ENCODE measurements around the gene SH2B3. TPM values are rescaled to one million over a fixed set of nuclear protein-coding genes. Genes with fewer than 3 reads are reported as not detected.

The SH2B3 gene
- total RNA-seq, 1 experiment from 2014 or later: 40.3 TPM

- H2BK12ac ChIP-seq (ENCODE audit: insufficient read length, low read depth, low read length): no peak overlapping the region
- no peak overlapping the region for H2AFZ ChIP-seq (ENCODE audit: low read length)
- no peaks in the 10 kb centered on the region for H3K23me2 ChIP-seq (ENCODE audit: insufficient read length, low read depth, low read length, poor library complexity, severe bottlenecking)
- H3K27ac ChIP-seq (ENCODE audit: insufficient read length, low read depth, low read length): no peak overlapping the region
- Mint-ChIP-seq H3K27ac (no peak overlapping the region; a peak in 1 of 7 replicates), H3K27me3 (ENCODE audit: low read depth) (no peaks in the 10 kb centered on the region), H3K4me1 (no peaks in the 10 kb centered on the region), H3K36me3 (ENCODE audit: insufficient read depth in 1 of 3, low read depth in 3 of 3) (peaks cover 39 to 83% (median 65%) of the 10 kb centered on the region in 3 experiments; a peak in 6 of 7 replicates), H3K9me3 (no peaks in the 10 kb centered on the region), H3K4me3 (no peak overlapping the region)
- no peaks in the 10 kb centered on the region for H3K79me2 ChIP-seq (ENCODE audit: insufficient read depth, low read length)
- TF ChIP-seq CTCF (conservative IDR thresholded peaks at IDR 0.05): peak; percentile 86
- H2BK20ac ChIP-seq (ENCODE audit: low read depth, low read length, poor library complexity, severe bottlenecking): no peak overlapping the region
- no peak overlapping the region for H4K5ac ChIP-seq (ENCODE audit: insufficient read length, low read depth, low read length)
- no peak overlapping the region for H2BK15ac ChIP-seq (ENCODE audit: low read depth, low read length)
- H2AK5ac ChIP-seq (ENCODE audit: insufficient read length, low read length): no peak overlapping the region
- H3K27me3 ChIP-seq (ENCODE audit: insufficient read depth, low read length): no peaks in the 10 kb centered on the region
- H3K4ac ChIP-seq (ENCODE audit: low read depth, low read length): no peak overlapping the region
- H3K14ac ChIP-seq (ENCODE audit: insufficient read depth, low read length): no peak overlapping the region
- H4K20me1 ChIP-seq (ENCODE audit: control insufficient read depth, insufficient read depth, insufficient read length): no peaks in the 10 kb centered on the region
- no peaks in the 10 kb centered on the region for H3K79me1 ChIP-seq (ENCODE audit: insufficient read depth, low read depth, low read length, poor library complexity, severe bottlenecking)
- H2BK5ac ChIP-seq (ENCODE audit: insufficient read length, low read length): no peak overlapping the region
- no peak overlapping the region for H3K18ac ChIP-seq (ENCODE audit: insufficient read length, low read depth, low read length)
- H4K91ac ChIP-seq (ENCODE audit: insufficient read length, low read depth, low read length): no peak overlapping the region
- no peak overlapping the region for H3K4me2 ChIP-seq (ENCODE audit: insufficient read depth, insufficient read length, low read length)
- H3K4me1 ChIP-seq (ENCODE audit: insufficient read depth, low read length): no peaks in the 10 kb centered on the region
- H4K8ac ChIP-seq (replicated peaks; ENCODE audit: insufficient read length, low read depth, low read length): no peak overlapping the region
- no CpG with 5 or more reads among the region's 6 CpGs for WGBS (ENCODE audit: extremely low coverage, insufficient read length, low lambda C conversion rate)
- H3T11ph ChIP-seq (ENCODE audit: low read length): no peak overlapping the region
- no peak overlapping the region for H3K56ac ChIP-seq (ENCODE audit: insufficient read length, low read depth, low read length)
- H2BK120ac ChIP-seq (ENCODE audit: low read depth, low read length, poor library complexity, severe bottlenecking): no peak overlapping the region
- no peak overlapping the region for H3K9ac ChIP-seq (ENCODE audit: extremely low read depth, insufficient read length, low read length)
- DNase-seq: no peak
- no peak overlapping the region for H3K23ac ChIP-seq (ENCODE audit: insufficient read length, low read depth, low read length)
- no peaks in the 10 kb centered on the region for H3K9me3 ChIP-seq (ENCODE audit: control insufficient read depth, low read depth, low read length)
These were observed 46.0 kb downstream of the SH2B3 start for GRCh38 chr12:111451649-111452129.

All from H9 (cell line).